HS-5 (cell line): Measurements from ENCODE around the gene TAF11L7.
"Not testable (repeated sequence)": the region's sequence is repeated elsewhere in the genome, so short reads cannot be mapped to it uniquely, and the experiment has no call there.

Experiments used
- DNase-seq: peaks from one replicate; pipeline ENCODE4 v3.0.0-alpha.2; 2012; ENCODE audit warnings: low read depth

The TAF11L7 gene

DNA sequence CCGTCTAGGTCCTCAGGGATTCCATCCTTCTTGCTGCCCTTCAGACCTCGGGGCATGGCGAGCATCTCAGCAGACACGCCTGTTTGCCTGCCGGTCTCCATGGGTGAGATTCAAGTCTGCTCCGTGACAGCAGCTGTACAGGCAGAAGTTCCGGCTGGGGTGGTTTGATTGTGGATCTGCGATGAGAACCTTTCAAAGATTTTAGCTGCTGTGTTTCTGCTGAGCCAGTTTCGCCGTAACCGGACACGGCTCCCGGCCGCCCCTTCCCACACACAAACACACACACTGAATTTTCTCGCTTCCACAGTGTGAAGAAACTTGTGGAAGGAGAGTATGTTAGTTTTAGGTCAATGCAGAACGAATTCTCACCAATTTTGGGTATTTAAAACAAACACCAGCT, at the start of gene TAF11L7:
TSS of gene TAF11L7 (minus strand) at position 101 of the 400 bp plus-strand sequence.
- not testable (repeated sequence) for DNase-seq

DNA sequence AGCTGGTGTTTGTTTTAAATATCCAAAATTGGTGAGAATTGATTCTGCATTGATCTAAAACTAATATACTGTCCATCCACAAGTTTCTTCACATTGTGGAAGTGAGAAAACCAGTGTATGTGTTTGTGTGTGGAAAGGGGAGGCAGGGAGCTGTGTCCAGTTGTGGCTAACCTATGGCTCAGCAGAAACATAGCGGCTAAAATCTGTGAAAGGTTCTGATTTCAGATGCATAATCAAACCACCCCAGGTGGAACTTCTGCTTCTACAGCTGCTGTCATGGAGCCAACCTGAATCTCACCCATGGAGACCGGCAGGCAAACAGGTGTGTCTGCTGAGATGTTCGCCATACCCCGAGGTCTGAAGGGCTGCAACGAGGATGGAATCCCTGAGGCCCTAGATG, 48.6 kb upstream of the TAF11L7 start, which contains the start of gene TAF11L14:
TSS of gene TAF11L14 (plus strand) at position 301 of the 400 bp plus-strand sequence.
- no peak for DNase-seq

GRCh38 chr5:17631788-17632187, 46.2 kb upstream of the TAF11L7 start, which contains the start of gene TAF11L13:
Gene TAF11L13, plus strand, starts transcription at chr5:17632088.
- not testable (repeated sequence) for DNase-seq

DNA sequence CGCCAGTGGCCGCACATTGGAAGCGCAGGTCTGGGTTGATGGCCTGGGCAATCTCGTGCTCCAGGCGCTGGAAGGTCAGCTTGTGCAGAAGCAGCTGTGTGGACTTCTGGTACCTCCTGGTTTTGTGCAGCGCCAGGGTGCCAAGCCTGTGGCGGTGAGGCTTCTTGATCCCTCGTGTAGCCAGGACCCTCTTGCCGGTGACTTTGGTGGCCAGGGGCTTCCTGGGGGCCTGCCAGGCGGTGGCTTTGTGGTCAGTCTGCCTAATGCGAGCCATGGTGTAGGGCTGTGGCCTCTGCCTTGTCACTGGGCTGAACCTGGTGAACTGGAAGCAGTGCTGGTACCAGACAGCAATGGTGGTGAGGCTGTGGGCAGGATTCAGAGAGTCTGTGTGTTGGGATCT, 40.1 kb upstream of the TAF11L7 start:
- DNase-seq, result no peak

GRCh38 chr5:17620627-17621026, 35.1 kb upstream of the TAF11L7 start:
- no peak for DNase-seq

GRCh38 chr5:17619354-17619753, 33.8 kb upstream of the TAF11L7 start:
- peak; percentile 6 for DNase-seq

DNA sequence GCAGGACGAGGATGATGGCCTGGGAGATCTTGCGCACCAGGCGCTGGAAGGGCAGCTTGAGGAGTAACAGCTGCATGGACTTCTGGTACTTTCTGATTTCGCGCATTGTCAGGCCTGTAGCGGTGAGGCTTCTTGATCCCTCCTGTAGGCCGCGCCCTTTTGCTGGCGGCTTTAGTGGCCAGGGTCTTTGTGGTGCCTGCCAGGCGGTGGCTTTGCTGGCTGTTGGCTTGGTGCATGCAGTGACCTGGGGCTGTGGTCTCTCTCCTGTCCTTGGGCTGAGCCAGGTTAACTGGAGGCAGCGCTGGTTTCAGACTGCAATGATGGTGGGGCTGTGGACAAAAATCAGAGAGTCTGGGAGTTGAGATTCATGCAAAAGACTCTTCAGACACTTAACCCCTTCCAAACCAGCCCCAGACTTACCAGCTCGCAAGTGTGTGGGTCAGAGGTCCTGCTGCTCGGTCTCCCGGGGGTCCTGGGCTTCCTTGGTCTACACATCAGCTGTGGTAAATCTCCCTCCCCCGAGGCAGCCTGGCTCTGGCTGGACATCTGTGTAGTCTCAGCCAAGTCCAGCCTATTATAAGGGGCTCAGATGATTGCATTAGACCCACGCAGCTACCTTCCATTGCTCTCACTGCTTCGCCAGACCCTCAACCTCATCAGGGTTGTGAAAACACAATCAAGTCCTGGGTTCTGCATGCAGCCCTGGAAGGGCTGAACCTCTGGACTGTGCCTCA, 29.5 kb upstream of the TAF11L7 start:
- no peak for DNase-seq

DNA sequence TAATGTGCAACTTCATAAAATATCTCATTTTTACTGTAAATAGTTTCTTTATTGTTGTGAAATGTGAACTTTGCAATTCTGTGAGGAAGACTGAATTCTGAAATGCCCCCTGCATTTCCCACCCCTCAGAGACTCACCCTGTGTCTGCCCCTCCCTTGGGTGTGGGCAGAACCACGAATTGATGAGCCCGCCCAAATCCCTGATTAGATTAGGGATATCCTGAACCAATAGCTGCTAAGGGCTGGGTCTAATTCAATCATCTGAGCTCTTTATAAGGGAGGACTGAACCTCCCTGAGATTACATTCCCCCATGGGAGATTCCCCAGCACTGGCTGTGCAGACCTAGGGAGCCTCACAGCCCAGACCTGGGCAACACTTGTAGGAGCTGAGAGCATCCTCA, 24.5 kb upstream of the TAF11L7 start, which contains the start of gene TAF11L12:
TSS of gene TAF11L12 (plus strand) at position 301 of the 400 bp plus-strand sequence.
- DNase-seq, result not testable (repeated sequence)

GRCh38 chr5:17607461-17607860, 21.9 kb upstream of the TAF11L7 start:
- not testable (repeated sequence) for DNase-seq

GRCh38 chr5:17604951-17605350, 19.4 kb upstream of the TAF11L7 start:
- no peak for DNase-seq

- DNase-seq, result not testable (repeated sequence)
Observed at GRCh38 chr5:17603880-17604279, 18.3 kb upstream of the TAF11L7 start, which contains the start of gene TAF11L11. Gene TAF11L11, plus strand, starts transcription at chr5:17604183.

- not testable (repeated sequence) for DNase-seq
Observed at GRCh38 chr5:17597728-17598127, 12.2 kb upstream of the TAF11L7 start, which contains the start of gene TAF11L10. Gene TAF11L10, minus strand, starts transcription at chr5:17597828.

- not testable (repeated sequence) for DNase-seq
Observed at GRCh38 chr5:17594255-17594654, 8.7 kb upstream of the TAF11L7 start, which contains the start of gene TAF11L9. Gene TAF11L9, minus strand, starts transcription at chr5:17594394.

- DNase-seq, result not testable (repeated sequence)
Observed at GRCh38 chr5:17590860-17591259, 5.3 kb upstream of the TAF11L7 start, which contains the start of gene TAF11L8. Gene TAF11L8, minus strand, starts transcription at chr5:17590960.
